Stimulated activated naive CD8-positive, alpha-beta T cell treated with anti-CD3 and anti-CD28 coated beads, Interleukin-15, Interleukin-2, amounts not matched to agents 100 ng/mL and 50 ng/mL, for 24 hours (primary cell): ENCODE results near the gene RNASE11.
"Not testable (repeated sequence)": the region's sequence is repeated elsewhere in the genome, so short reads cannot be mapped to it uniquely, and the experiment has no call there.

Source experiments
- H3K27ac Mint-ChIP-seq: one replicate; pipeline ENCODE4 v1.8.0; 2021; ENCODE audit warnings: mild to moderate bottlenecking, mixed read lengths
- H3K27me3 Mint-ChIP-seq: one replicate; pipeline ENCODE4 v1.8.0; 2021; ENCODE audit warnings: mixed read lengths
- H3K36me3 Mint-ChIP-seq: one replicate; pipeline ENCODE4 v1.8.0; 2021; ENCODE audit warnings: low read depth, mixed read lengths
- H3K4me1 Mint-ChIP-seq: one replicate; pipeline ENCODE4 v1.8.0; 2021; ENCODE audit warnings: low read depth, mixed read lengths
- H3K4me3 Mint-ChIP-seq: one replicate; pipeline ENCODE4 v1.8.0; 2021; ENCODE audit warnings: mild to moderate bottlenecking, mixed read lengths
- H3K9me3 Mint-ChIP-seq: one replicate; pipeline ENCODE4 v1.8.0; 2021; ENCODE audit warnings: mixed read lengths

Gene RNASE11

DNA sequence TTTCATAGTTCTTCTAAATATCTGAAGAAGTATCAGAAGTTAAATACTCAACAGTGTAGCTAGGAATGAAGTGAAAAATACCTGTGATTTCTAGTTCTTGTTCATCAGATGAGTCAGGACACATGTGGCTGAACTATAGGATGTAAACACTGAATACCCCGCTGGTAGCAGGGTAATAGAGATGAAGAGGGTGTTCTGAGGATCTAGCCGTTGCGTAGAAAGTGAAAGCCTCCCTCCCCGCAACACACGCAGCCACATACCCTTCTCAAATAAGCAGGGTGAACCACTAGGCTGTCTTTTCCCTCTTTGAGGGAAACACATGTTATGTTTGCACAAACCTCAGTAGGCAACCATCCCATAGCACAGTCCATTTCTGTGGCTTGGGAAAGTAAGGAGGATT lies 19.8 kb upstream of the RNASE11 start:
- Mint-ChIP-seq H3K36me3 (no peaks in the 10 kb centered on the region), H3K9me3 (no peaks in the 10 kb centered on the region), H3K4me1 (no peaks in the 10 kb centered on the region)

DNA sequence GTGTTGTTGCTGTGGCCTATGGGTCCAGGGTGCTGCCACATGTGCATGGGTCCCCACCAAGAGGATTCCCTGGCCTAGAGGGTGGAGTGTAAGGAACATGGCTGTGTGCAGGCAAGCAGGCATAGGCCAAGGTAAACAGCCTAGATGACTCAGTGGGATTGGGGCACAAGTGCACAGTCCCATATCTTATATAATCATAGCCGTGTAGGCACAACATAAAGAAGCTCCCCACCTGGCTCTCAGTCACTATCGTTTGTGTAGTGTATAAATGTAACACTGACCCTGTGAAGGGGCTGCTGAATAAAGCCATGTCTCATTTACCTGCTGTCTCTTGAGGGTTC lies 19.1 kb upstream of the RNASE11 start:
- no peaks in the 10 kb centered on the region for H3K4me1 Mint-ChIP-seq
- H3K27me3 Mint-ChIP-seq, result no peaks in the 10 kb centered on the region
- H3K9me3 Mint-ChIP-seq, result no peaks in the 10 kb centered on the region
- no peak overlapping the region for H3K27ac Mint-ChIP-seq
- no peak overlapping the region for H3K4me3 Mint-ChIP-seq
- H3K36me3 Mint-ChIP-seq, result no peaks in the 10 kb centered on the region

More for the DNA sequence above, 19.8 kb upstream of the RNASE11 start:
- Mint-ChIP-seq H3K4me3 (no peak overlapping the region), H3K27me3 (no peaks in the 10 kb centered on the region), H3K27ac (no peak overlapping the region)

DNA sequence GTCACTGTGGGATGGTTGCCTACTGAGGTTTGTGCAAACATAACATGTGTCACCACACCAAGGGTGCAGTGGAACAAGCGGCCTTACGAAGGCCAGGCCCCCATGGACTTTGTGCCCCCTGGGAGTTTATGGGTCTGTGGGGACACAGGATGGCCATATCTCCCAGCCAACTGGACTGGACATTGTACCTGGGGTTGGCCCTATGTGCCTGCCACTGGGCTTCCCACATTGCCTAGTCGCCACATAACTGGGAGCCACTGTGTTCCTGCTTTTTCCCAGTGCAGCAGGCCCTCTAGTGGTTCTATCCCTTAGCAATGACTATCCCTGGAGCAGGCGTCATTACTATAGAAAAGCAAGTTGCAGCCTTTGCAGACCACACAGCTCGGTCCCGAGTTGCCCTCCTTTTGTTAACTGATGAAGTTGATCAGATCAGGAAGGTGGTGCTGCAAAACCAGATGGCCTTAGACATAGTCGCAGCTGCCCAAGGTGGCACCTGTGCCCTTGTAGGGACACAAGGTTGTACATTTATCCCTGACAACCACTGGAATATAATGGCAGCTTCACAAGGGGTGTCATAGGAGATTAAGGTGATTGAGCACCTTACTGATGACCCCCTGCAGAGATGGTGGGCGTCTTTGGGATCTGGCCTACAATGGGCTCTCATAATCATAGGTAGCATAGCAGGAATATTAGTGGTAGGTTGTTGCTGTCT lies 18.5 kb upstream of the RNASE11 start:
- H3K36me3 Mint-ChIP-seq, result no peaks in the 10 kb centered on the region
- H3K4me1 Mint-ChIP-seq, result no peaks in the 10 kb centered on the region
- H3K27me3 Mint-ChIP-seq, result no peaks in the 10 kb centered on the region
- H3K27ac Mint-ChIP-seq, result no peak overlapping the region
- H3K9me3 Mint-ChIP-seq, result no peaks in the 10 kb centered on the region
- H3K4me3 Mint-ChIP-seq, result no peak overlapping the region

DNA sequence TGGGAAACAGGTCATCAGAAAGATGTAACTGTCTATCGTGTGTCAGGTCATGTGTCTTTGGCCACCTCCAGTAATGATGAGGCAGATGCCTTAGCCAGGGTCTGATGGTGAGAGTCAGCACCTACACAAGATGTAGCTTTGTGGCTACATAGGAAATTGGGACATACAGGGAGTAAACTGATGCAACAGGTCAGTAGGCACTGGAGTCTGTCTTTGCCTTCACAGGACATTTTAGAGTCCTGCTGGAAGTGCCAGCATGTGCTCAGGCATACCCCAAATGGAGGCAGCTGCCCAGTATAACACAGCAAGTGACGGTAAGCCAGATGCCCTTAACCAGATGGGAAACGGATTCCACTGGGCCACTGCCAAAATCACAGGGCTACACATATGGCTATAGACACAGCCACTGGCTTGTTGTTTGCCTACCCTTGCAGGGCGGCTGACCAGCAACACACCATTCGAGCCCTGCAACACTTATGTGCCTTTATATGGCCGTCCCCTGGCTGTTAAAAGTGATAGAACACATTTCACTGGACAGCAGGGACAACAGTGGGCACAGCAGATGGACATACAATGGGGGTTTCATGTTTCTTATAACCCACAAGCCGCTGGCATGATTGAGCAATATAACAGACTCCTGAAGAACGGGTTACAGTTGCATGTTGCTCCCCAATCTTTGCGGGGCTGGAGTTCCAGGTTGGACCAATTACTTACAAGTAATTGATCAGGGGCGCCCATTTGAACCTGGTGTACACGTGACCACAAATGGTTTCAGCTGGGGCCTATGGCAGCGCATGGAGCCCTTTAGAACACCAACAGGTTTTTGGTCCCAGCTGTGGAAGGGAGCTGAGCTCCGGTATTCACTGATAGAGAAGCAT lies 16.3 kb upstream of the RNASE11 start:
- Mint-ChIP-seq H3K36me3 (no peaks in the 10 kb centered on the region), H3K4me1 (no peaks in the 10 kb centered on the region), H3K27me3 (no peaks in the 10 kb centered on the region), H3K9me3 (no peaks in the 10 kb centered on the region), H3K27ac (no peak overlapping the region), H3K4me3 (no peak overlapping the region)

DNA sequence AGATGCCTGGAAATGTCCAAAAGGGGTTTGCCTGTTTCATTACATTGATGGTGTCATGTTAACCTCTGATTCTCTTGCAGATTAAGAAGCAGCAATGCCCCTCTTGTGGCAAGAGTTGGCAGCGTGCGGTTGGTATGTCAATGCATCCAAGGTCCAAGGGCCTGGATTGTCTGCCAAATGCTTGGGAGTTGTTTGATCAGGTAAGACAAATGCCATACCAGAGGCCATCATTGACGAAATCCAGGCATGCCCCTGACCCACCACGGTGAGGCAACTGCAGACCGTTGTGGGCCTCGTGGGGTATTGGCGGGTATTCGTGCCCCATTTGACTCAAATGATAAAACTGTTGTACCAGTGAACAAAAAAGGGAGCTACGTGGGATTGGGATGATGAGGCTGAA lies 14.8 kb upstream of the RNASE11 start:
- H3K27ac Mint-ChIP-seq, result no peak overlapping the region
- no peak overlapping the region for H3K4me3 Mint-ChIP-seq
- no peaks in the 10 kb centered on the region for H3K27me3 Mint-ChIP-seq
- no peaks in the 10 kb centered on the region for H3K4me1 Mint-ChIP-seq
- no peaks in the 10 kb centered on the region for H3K9me3 Mint-ChIP-seq
- no peaks in the 10 kb centered on the region for H3K36me3 Mint-ChIP-seq

DNA sequence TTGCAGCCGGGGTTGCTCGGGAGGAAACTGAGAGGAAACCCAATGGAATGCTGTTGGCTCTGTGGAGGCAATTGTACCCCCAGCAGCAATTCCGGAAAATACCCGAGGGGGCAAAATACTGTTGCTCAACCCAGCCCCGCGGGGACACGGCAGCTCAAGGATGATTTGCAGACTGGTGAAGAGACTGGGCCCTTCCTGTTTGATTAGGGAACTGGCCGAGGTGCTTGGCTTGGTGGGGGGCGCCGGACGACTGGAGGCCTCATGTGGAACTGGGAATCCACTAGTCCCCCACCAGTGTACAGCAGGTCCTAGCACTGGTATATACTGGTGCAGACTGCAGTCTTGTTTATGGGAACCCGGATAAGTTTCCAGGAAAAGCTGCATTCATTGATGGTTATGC lies 13.7 kb upstream of the RNASE11 start:
- Mint-ChIP-seq H3K27ac (no peak overlapping the region), H3K36me3 (no peaks in the 10 kb centered on the region), H3K4me3 (no peak overlapping the region), H3K9me3 (no peaks in the 10 kb centered on the region), H3K4me1 (no peaks in the 10 kb centered on the region), H3K27me3 (no peaks in the 10 kb centered on the region)

DNA sequence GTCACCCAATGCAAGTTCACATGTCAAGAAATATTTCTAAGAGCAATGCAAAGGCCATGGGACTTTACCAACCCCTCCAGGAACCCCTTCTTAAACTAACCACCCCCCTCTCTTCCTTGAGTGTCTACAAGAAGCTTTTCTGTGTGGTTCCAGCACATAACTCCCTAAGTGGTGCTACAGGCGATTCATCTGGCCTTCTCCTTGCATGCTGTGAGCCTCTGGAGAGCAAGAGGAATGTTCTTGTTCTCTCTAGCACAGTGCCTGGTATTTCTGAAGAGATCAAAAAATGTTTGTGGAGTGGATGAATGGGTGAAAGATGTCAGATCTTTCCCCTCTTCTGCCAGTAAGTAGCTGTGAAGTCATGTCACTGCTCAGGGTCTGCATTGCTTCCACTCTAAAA lies 9.3 kb upstream of the RNASE11 start:
- Mint-ChIP-seq H3K27ac (no peak overlapping the region), H3K27me3 (no peaks in the 10 kb centered on the region), H3K9me3 (no peaks in the 10 kb centered on the region), H3K36me3 (no peaks in the 10 kb centered on the region), H3K4me3 (no peak overlapping the region), H3K4me1 (no peaks in the 10 kb centered on the region)

DNA sequence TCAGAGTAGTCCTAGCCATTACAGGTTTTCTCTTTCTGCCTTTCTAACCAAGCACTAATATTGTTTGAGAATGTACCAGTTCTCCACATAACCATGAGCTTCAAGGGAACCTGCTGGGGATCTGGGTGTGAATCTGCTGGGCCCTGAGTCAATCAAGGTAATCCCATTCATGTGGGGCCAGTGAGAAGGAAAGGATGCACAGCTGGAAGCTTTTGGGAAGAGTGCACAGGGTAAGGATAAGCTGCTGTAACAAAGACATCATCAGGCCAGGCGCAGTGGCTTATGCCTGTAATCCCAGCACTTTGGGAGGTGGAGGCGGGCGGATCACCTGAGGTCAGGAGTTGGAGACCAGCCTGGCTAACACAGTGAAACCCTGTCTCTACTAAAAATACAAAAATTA lies 7.9 kb upstream of the RNASE11 start:
- not testable (repeated sequence) for H3K9me3 Mint-ChIP-seq, H3K27me3 Mint-ChIP-seq, H3K4me3 Mint-ChIP-seq, H3K36me3 Mint-ChIP-seq, H3K27ac Mint-ChIP-seq, H3K4me1 Mint-ChIP-seq

DNA sequence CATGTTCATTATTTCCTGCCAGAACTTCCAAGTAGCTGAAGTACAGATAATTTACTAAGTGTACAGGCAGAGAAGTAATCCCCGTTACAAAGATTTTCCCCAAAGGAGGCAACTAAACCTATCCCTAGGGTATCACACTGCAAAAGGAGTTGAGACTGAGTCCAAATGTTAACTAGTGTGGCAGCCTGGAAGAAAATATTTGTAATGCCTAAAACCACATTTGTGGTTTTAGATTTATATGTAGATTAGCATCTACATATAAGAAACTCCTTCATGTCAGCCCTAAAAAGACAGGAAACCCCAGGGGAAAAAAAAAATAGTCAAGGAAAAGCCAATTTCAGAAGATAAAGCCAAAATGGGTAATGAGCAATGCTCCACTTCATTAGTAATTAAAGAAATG lies 4.8 kb upstream of the RNASE11 start:
- Mint-ChIP-seq H3K4me1 (no peaks in the 10 kb centered on the region), H3K4me3 (no peak overlapping the region), H3K27ac (no peak overlapping the region)

DNA sequence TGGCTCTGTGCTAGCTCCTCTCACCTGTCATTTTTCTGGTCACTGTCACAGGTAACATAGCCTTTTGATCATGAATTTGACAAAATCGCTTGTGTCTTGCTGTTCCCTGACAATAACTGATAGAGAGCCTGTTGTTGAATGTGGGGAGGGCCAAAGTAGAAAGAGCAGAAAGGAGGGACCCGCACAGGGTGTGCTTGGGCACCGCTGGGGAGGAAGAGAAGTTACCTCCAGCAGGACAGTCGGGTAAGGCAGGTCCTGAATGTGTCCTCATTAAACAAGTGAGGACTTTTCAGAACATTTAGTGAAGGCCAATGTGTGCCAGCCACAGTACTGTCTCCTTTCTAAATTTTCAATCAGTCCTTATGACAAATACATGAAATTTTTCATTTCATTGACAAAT lies 3.4 kb upstream of the RNASE11 start, which contains the start of gene RNASE12:
RNASE12 (minus strand) TSS at position 142 of the 400 bp plus-strand sequence. CDS start 653 bp downstream, outside the sequence.
- Mint-ChIP-seq H3K9me3 (peaks cover under 1% of the 10 kb centered on the region), H3K27ac (no peak within 1 kb of the TSS), H3K4me3 (no peak within 1 kb of the TSS), H3K36me3 (no peaks in the 10 kb centered on the region), H3K4me1 (no peaks in the 10 kb centered on the region), H3K27me3 (no peaks in the 10 kb centered on the region)

More for the DNA sequence above, 4.8 kb upstream of the RNASE11 start:
- Mint-ChIP-seq H3K36me3 (no peaks in the 10 kb centered on the region), H3K27me3 (no peaks in the 10 kb centered on the region), H3K9me3 (no peaks in the 10 kb centered on the region)

DNA sequence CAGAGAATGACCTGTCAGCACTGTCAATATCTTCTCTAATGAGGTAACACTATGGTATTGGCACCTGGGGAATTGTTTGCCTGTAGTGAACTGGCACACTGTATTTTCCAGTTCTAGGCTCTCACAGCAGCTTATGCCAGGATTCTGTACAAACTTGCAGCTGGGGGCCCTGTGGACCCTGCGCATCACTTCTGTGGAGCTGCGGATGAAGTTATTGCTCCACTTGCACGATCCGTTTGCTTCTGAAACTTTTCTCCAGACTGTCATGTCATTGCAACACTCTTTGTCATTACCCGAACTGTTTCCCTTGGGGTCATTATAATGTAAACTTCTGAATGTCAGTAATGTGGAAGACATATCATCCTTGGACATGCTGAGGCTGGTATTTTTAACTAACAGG lies 3.9 kb downstream of the RNASE11 start:
- no peak overlapping the region for H3K27ac Mint-ChIP-seq
- no peaks in the 10 kb centered on the region for H3K4me1 Mint-ChIP-seq
- H3K4me3 Mint-ChIP-seq, result no peak overlapping the region
- H3K9me3 Mint-ChIP-seq, result peaks cover 5% of the 10 kb centered on the region
- H3K36me3 Mint-ChIP-seq, result no peaks in the 10 kb centered on the region
- H3K27me3 Mint-ChIP-seq, result no peaks in the 10 kb centered on the region

DNA sequence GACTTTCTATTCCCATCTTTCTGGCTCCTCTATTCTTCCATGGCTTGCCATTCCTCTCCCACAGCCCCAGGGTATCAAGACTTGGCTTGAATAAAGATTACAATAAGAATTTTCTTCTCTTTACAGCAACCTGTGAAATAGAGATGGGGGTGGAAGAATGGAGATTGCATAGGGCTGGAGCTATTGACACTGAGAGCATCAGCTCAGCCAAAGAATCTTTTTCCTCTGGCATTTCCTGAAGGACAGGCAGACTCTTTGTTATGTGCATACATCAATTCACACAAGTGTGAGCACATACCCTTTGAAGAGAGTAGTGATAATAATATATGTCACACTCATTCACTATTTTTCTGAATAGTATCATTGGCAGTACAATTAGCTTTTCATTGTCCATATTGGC lies 4.7 kb downstream of the RNASE11 start:
- Mint-ChIP-seq H3K4me3 (no peak overlapping the region), H3K27ac (no peak overlapping the region), H3K36me3 (no peaks in the 10 kb centered on the region), H3K4me1 (no peaks in the 10 kb centered on the region), H3K27me3 (no peaks in the 10 kb centered on the region), H3K9me3 (peaks cover 5% of the 10 kb centered on the region)

DNA sequence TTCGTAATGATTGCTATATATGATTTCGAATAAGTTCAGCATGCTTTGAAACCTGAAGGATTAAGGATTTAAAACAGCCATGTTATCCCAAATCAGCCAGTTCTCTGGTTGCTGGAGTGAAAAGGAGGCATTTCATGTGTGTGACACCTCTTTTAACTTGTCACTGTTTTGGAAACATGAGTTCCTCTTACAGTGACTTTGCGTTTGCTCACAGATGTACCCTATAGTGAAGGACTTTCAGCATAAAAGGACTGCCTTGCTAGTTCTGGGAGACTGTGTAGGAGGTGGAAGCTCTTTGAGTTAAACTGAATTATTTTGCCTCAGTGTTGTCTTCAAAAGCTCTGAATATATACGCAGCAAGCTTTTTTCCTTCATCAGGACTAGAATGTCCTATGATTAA lies 7.6 kb downstream of the RNASE11 start:
- H3K36me3 Mint-ChIP-seq, result no peaks in the 10 kb centered on the region
- H3K4me3 Mint-ChIP-seq, result no peak overlapping the region
- no peak overlapping the region for H3K27ac Mint-ChIP-seq
- no peaks in the 10 kb centered on the region for H3K4me1 Mint-ChIP-seq
- no peaks in the 10 kb centered on the region for H3K9me3 Mint-ChIP-seq
- H3K27me3 Mint-ChIP-seq, result no peaks in the 10 kb centered on the region

DNA sequence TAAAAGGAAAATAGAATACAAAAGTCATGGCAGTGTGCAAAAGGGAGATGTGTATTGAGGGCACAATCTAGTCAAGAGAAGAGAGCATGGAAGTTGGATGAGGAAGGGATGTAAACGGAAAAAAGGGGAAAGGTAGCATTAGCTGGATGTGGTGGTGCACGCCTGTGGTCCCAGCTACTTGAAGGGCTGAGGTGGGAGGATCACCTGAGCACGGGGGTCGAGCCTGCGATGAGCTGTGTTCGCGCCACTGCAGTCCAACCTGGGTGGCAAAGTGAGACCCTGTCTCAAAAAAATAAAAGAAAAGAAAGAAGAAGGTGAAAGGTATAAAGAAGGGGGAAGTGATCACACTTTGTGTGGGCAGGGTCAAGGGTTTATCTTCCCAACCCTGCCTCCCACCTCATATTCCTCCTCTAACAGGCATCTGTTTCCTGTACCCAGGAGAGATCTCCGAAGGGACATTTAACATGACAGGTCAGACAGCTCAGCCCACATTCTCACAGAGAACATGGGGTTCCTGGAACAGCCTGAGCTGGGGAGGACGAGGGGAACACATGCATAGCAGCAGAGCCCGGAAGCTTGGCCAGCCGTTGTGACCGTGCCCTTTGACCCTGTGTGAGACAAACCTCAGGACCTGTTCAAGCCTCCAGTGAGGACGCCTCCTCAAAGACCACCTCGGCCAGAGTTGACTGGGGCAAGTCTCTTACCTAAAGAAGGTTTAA lies 8.9 kb downstream of the RNASE11 start:
- Mint-ChIP-seq H3K27ac (no peak overlapping the region), H3K9me3 (no peaks in the 10 kb centered on the region), H3K4me1 (no peaks in the 10 kb centered on the region), H3K4me3 (no peak overlapping the region), H3K36me3 (no peaks in the 10 kb centered on the region), H3K27me3 (no peaks in the 10 kb centered on the region)

DNA sequence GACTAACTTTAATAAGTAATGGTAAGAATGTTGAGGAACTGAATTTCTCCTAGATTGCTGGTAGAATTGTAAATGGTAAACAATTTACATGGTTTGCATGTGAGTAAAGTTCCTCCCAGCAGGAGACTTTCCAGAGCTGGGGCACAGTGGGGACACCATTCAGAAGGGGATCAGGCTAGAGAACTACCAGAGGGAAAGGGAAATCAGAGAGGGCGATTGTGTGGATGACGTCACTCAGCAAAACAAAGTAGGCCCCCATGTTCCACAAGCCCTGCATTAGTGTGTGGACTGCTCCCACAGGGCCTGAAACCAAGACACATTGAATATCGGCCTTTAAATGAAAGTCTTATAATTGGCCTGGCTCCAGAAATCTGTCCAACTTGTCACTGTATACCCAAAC lies 9.5 kb downstream of the RNASE11 start:
- Mint-ChIP-seq H3K36me3 (no peaks in the 10 kb centered on the region), H3K27ac (no peak overlapping the region), H3K4me3 (no peak overlapping the region), H3K9me3 (no peaks in the 10 kb centered on the region), H3K27me3 (no peaks in the 10 kb centered on the region), H3K4me1 (no peaks in the 10 kb centered on the region)
